Measurements from ENCODE around the gene OR2H1. TPM values are rescaled to one million over a fixed set of nuclear protein-coding genes. Genes with fewer than 3 reads are reported as not detected.

Gene OR2H1
- total RNA-seq, 4 donors from 2014 or later: not detected

DNA sequence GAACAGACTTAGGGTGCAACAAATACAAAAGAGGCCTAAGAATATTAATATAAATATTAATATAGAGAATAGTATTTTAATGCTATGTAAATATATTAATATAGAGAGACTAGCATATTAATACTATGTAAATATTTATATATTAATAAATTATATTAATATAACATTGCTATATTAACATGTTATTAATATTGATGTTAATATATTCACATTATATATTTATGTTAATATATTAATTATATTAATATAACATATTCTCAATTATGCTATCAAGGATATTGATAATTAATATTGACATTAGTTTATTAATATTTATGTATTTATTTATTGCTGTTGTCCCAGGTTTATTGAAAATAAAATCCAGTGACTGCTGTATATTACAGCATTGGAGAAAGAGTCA is 31.9 kb downstream of the OR2H1 start:
- TF ChIP-seq, protein P1, sequence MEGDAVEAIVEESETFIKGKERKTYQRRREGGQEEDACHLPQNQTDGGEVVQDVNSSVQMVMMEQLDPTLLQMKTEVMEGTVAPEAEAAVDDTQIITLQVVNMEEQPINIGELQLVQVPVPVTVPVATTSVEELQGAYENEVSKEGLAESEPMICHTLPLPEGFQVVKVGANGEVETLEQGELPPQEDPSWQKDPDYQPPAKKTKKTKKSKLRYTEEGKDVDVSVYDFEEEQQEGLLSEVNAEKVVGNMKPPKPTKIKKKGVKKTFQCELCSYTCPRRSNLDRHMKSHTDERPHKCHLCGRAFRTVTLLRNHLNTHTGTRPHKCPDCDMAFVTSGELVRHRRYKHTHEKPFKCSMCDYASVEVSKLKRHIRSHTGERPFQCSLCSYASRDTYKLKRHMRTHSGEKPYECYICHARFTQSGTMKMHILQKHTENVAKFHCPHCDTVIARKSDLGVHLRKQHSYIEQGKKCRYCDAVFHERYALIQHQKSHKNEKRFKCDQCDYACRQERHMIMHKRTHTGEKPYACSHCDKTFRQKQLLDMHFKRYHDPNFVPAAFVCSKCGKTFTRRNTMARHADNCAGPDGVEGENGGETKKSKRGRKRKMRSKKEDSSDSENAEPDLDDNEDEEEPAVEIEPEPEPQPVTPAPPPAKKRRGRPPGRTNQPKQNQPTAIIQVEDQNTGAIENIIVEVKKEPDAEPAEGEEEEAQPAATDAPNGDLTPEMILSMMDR (IDR thresholded peaks at IDR 0.05): no peak
- TF ChIP-seq POLR2A (IDR thresholded peaks at IDR 0.05): no peak
- Histone ChIP-seq H3K36me3 (no peaks in the 10 kb centered on the region), H3K9me3 (no peaks in the 10 kb centered on the region), H3K4me1 (no peaks in the 10 kb centered on the region), H3K4me3 (replicated peaks in 1 of 3) (no peak overlapping the region), H3K27me3 (no peaks in the 10 kb centered on the region), H3K27ac (no peak overlapping the region)
- no peak for DNase-seq
- intact Hi-C loops (cut with DNase I): no loop called here

DNA sequence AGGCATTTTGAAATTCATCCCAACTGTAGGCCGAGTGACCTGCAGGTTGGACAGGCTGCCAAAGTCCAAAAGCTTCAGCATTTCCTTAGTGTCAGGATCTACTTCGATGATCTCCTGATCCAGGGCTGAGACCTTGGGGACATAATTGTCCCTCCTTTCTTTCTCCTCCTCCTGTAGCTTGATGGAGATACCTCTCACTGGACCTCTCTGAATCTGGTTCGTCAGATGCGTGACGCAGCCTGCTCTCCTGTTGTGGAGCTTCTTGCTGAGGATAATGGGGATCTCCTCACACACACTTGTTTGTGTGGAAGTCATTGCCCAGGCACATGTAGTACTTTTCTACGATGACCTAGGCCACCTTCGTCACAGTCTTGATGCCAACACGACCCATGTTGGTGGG is 32.3 kb downstream of the OR2H1 start:
- no peak overlapping the region for H3K4me3 ChIP-seq (replicated peaks in 1 of 3)
- intact Hi-C loops (cut with DNase I): no loop called here
- no peak for DNase-seq
- H3K36me3 ChIP-seq: no peaks in the 10 kb centered on the region
- WGBS, 2 donors: 93% methylated on average over 8 of the region's 8 CpGs
- H3K27ac ChIP-seq: no peak overlapping the region
- TF ChIP-seq, protein P1 (IDR thresholded peaks at IDR 0.05): no peak
- TF ChIP-seq POLR2A (IDR thresholded peaks at IDR 0.05): no peak
- no peaks in the 10 kb centered on the region for H3K27me3 ChIP-seq
- no peaks in the 10 kb centered on the region for H3K9me3 ChIP-seq
- no peaks in the 10 kb centered on the region for H3K4me1 ChIP-seq

DNA sequence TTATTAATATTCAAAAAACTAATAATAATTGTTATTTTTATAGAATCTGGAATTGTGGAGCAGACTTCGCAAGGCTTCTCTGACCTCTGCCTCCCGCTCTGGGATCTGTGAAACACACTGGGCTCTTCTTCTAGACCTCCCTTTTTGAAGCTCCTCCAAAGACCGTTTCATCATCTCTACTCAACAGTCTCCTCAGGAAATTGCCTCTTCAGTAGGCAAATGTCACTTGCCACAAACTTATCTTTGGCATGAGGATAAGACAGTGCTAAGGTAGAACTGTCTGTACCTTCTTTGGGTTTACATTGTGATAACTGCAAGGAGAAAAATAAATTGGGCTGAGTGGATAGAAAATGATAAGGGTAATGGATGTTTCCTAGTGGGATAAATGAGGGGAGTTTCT is 33.1 kb downstream of the OR2H1 start:
- Histone ChIP-seq H3K27me3 (no peaks in the 10 kb centered on the region), H3K9me3 (no peaks in the 10 kb centered on the region), H3K4me3 (replicated peaks in 1 of 3) (no peak overlapping the region), H3K27ac (no peak overlapping the region), H3K36me3 (no peaks in the 10 kb centered on the region), H3K4me1 (no peaks in the 10 kb centered on the region)
- DNase-seq: no peak
- WGBS, 2 donors: 76 to 83% methylated on average over 3 of the region's 3 CpGs
- TF ChIP-seq POLR2A (IDR thresholded peaks at IDR 0.05): no peak
- TF ChIP-seq, protein P1 (IDR thresholded peaks at IDR 0.05): no peak
- intact Hi-C loops (cut with DNase I): no loop called here

DNA sequence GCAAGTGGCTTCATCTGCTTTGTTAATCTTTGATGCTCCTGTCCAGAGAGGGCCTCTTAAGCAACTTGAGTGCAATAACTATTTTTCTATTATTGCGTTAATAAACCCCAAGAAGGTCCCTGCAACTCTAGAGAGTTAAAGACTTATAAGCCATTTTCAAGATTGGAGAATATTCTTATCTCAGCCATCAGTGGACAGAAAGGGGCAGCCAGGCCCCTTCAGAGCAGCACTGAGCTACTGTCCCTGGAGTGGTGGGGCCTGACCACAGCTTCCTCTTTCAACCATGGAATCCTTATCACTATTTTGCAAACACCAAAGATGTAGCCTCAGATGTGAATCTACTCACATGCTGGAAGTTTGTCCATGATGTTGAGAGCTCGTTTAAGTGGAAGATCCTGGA is 33.6 kb downstream of the OR2H1 start:
- no peaks in the 10 kb centered on the region for H3K4me1 ChIP-seq
- DNase-seq: no peak
- intact Hi-C loops (cut with DNase I): no loop called here
- 69 to 80% methylated on average over 2 of the region's 2 CpGs for WGBS, 2 donors
- no peak overlapping the region for H3K4me3 ChIP-seq (replicated peaks in 1 of 3)
- no peaks in the 10 kb centered on the region for H3K9me3 ChIP-seq
- H3K36me3 ChIP-seq: no peaks in the 10 kb centered on the region
- H3K27ac ChIP-seq: no peak overlapping the region
- no peaks in the 10 kb centered on the region for H3K27me3 ChIP-seq
- TF ChIP-seq, protein P1 (IDR thresholded peaks at IDR 0.05): no peak
- no peak for TF ChIP-seq POLR2A (IDR thresholded peaks at IDR 0.05)

DNA sequence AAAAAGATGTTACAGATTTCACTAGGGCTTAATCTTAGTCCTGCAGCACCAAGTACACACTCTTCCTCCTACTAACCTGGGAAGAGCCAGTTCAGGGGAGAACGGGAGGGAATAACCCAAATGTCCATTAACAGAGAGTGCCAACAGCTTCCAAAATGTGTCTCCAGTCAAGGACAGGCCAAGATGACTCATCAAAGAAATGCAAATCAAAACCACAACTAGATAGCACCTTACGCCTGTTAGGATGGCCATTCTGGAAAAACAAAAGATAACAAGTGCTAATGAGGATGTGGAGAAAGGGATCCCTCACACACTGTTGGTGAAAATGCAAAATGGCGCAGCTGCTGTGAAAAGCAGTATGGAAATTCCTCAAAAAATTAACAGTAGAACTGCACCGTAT is 34.6 kb downstream of the OR2H1 start:
- H3K36me3 ChIP-seq: no peaks in the 10 kb centered on the region
- no peak for DNase-seq

More for the DNA sequence above, 34.6 kb downstream of the OR2H1 start:
- Histone ChIP-seq H3K4me1 (no peaks in the 10 kb centered on the region), H3K9me3 (no peaks in the 10 kb centered on the region), H3K27me3 (no peaks in the 10 kb centered on the region), H3K4me3 (replicated peaks in 1 of 3) (no peak overlapping the region), H3K27ac (no peak overlapping the region)
- intact Hi-C loops (cut with DNase I): no loop called here
- TF ChIP-seq, protein P1 (IDR thresholded peaks at IDR 0.05): no peak
- TF ChIP-seq POLR2A (IDR thresholded peaks at IDR 0.05): no peak
- WGBS, 2 donors: 85 to 92% methylated on average over 4 of the region's 4 CpGs

All from thyroid gland (tissue), 4 donors.